Lung microvascular endothelial cell (primary cell): ENCODE results near the gene SLC25A17. TPM values are rescaled to one million over a fixed set of nuclear protein-coding genes. Genes with fewer than 3 reads are reported as not detected.
"Not testable (repeated sequence)": the region's sequence is repeated elsewhere in the genome, so short reads cannot be mapped to it uniquely, and the experiment has no call there.

ENCODE experiments used
- DNase-seq, 2 donors: peaks; one replicate each; pipeline versions ENCODE4 v3.0.0 to v3.0.0-alpha.2; 2010; ENCODE audit warnings: low read depth in 2 of 2
- total RNA-seq: library from RNA; depleted of rRNA; stranded (reverse); fragments of >200 nt; gene quantifications from 2 replicates; pipeline ENCODE4 v1.2.1, GENCODE V29; 2014

Gene SLC25A17
- total RNA-seq, 1 donor from 2014 or later, result 17.7 TPM

DNA sequence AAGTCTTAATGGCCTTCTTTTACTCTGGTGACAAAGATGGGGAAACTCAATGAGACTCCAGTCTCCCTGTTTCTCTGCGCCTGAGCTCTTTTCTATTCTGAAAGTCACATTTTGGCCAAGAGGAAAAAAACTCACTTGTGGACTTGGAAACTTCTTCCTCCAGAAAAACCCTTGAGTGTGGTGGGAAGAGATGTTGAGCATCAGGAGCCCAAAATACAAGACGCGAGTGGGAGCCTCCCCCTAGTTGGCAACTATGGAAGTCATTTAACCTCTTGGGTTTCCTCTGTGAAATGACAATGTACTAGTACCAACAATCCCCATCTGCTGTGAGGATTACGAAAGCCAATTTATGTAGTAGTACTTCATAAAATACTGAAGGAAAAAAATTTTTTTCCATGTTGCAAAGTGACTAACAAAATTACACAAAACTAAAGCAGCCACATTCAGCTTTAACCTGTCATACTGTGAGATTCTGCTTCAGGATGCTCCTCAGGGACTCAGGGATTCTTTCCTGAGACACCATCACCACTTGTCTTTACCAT lies 524 bp upstream of the SLC25A17 start:
- peak; percentile 6 to 69 for DNase-seq

DNA sequence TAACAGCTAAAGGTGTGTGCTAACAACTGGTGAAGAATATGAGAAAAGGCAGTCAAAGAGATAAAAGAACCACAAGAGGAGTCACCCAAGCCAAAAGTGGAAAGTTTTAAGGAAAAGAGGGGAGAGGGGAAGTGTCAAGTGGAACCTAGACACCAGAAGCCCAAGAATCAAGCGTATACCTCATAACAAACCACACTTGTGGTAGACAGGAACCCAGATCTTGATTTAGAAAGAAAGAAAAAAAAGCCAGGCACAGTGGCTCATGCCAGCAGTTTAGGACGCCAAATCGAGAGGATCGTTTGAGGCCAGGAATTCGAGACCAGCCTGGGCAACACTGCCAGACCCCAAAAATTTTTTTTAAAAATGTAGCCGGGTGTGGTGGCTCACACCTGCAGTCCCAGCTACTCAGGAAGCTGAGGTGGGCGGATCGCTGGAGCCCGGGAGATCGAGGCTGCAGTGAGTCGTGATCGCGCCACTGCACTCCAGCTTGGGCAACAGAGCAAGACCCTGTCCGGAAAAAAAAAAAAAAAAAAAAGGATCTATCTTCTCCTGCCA lies 877 bp downstream of the SLC25A17 start:
- no peak for DNase-seq

DNA sequence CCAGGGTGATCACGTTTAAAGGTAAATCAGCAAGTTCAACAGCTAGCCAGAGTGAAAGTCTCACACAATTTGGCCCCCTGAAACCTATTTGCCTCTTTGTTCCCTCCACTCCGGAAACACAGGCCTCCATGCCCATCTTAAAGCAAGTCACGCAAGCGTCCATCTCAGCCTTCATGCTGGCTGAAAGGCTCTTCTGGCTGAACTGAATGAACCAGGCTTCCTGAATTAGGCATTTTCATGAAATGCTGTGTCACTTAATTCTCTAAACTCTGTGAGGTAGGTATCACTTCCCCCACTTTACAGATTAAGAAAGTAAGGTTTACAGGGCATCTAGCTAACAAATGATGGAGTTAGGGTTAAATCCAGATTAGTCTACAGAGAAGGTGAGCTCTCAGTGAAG lies 1.4 kb downstream of the SLC25A17 start:
- no peak for DNase-seq

DNA sequence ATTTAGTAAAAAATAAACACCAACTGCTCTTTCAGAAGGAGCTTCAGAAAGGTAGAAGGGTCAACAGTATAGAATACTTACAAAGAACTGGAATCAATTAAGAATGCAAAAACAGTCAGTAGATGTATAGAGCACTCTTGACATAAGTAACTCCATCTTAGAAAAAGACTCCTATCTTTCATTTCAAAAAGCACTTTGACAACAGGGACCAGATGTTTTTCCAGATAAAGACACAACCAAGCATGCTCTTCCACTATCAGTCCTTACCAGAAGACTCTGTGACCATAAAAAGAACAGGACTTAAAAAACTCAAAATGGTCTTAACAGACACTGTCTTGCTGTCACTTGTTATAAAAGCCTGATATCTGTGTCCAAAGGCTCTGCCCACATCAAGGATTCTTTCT lies 5.2 kb downstream of the SLC25A17 start:
- DNase-seq, result no peak

DNA sequence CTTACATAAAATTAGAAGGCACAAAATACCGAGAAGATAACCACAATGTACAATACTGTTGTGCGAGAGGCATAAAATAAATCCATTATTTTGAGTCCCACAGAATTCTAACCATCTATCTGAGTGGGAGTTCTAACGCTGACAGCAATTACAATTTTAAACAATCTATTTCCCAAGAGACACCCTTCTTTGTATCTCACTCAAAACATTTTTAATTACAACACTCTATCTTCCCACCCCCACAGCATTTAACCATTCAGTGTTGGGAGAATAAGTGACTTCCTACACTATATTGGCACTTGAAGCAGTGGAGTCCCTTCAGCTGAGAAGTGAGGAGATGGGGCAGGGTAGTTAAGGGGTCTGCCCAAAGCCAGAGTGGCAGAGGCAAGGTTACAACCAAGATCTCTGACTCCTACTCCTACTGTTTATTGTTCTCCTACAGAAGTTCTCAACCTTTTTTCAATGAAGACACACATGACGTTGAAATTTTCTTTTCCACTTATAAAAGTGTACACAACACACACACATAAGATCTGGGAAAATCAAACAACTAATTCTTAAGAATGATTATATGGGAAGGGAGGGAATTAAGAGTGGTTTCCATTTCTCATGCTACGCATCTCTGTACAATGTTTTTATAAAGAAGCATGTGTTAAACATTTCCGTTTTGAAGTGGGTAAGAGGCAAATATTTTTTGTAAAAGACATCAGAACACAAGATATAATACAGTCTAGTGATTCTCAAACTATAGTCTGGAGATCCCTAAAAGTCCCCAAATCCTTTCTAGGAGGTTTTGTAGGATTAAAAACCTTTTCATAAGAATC lies 10.9 kb downstream of the SLC25A17 start:
- DNase-seq, result peak in 1 of 2 donors; percentile 45

DNA sequence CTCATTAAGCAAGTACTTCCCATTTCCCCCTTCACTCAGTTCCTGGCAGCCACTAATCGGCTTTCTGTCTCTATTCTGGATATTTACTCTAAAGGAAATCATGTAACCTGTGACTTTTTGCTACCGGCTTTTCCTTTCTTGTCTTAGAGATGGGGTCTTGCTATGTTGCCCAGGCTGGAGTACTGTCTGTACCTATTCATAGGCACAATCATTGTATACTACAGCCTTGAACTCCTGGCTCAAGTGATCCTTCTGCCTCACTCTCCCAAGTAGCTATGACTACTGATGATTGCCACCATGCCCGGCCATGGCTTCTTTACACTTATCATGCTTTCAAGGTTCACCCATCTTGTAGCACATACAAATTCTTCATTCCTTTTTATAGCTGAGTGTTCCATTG lies 12.4 kb downstream of the SLC25A17 start:
- DNase-seq, result no peak

DNA sequence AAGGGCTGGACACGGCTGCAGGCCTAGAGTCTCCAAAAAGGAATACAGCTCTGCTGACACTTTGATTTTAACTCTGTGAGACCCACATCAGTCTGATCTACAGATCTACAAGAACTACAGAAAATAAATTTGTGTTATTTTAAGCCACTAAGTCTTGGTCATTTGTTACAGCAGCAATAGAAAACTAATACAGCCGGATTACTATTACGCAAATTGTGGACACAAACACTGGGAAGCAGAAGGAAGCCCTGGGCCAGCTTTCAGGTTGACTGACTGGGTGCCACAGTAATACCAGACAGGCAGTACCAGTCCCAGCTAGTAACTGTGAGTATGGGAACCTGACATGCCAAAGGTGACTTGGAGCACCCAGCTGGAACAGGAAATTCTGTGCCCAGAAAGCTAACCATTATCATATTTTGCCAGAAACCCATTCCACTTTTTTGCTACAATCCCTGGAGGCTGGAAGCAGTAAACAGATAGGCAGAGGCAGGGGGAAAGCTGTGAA lies 13.4 kb downstream of the SLC25A17 start:
- DNase-seq, result no peak

DNA sequence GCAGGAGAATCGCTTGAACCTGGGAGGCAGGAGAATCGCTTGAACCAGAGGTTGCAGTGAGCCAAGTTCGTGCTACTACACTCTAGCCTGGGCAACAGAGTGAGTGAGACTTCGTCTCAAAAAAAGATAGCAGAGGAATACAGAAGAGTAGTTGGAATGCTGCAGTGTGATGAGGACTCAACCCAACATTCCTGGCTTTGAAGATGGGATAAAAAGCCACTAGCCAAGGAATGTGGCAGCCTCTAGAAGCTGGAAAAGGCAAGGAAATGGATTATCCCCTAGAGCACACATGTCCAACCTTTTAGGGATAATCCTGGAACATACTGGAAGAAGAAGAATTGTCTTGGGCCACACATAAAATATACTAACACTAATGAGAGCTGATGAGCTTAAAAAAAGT lies 13.9 kb downstream of the SLC25A17 start:
- DNase-seq, result no peak

DNA sequence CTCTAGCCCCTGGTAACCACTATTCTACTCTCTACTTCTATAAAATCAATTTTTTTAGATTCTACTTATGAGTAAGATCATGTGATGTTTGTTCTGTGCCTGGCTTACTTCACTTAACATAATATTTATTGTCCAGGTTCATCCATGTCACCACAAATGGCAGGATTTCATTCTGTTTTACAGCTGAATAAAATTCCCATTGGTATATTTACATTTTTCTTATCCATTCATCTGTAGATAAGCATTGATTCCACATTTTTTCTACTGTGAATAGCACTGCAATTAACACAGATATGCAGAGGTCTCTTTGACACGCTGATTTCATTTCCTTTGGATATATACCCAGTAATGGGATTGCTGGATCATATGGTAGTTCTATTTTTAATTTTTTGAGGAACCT lies 15.8 kb downstream of the SLC25A17 start:
- no peak for DNase-seq

DNA sequence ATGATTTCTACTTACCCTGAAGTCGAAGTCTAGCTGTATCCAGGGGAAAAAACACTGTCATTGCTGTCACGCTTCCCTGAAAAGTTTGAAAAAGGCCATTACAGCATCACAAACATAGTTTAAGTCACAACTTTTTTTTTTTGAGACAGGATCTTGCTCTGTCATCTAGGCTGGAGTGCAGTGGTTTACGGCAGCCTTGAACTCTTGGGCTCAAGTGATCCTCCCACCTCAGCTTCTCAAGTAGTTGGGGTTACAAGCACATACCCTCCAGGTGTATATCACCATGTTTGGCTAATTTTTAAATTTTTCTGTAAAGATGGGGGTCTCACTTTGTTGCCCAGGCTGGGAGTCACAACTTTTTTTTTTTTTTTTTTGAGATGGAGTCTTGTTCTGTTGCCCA lies 20.1 kb downstream of the SLC25A17 start:
- no peak for DNase-seq

DNA sequence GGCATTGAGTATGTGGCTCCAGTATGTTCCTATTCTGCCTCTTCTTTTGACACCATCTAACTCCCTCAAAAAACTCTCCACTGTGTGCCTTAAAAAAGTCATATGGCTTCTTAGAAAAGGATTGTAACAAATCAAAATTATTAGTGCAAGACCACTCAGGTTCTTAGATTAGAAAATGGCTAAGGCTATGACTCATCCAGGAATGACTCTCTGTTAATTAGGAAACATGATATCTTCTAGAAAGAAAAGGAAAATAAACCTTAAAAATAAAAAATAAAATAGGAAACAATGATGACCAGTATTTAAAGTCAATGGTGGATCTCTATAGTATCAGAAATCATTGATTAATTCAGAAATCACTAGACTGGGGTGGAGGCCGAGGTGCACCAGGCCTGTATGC lies 21.7 kb downstream of the SLC25A17 start:
- peak in 1 of 2 donors; percentile 8 for DNase-seq

DNA sequence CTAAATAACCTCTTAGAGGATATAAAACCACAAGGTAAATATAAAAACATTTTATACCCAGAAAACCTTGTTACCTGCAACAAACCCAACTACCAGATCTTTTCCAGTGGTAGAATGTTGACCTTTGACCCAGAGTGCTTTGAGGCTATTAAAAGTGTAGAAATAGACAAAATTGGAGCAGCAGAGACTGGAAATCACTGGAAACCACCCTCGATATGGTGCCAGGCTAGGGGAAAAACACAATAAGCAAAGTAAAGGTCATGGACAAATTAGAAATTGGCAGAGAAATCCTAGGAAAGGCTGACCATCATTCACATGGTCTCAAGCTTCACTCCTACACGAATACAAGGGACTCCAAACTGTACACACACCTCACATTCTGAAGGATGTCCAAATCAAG lies 26.7 kb downstream of the SLC25A17 start:
- peak in 1 of 2 donors; percentile 65 for DNase-seq

DNA sequence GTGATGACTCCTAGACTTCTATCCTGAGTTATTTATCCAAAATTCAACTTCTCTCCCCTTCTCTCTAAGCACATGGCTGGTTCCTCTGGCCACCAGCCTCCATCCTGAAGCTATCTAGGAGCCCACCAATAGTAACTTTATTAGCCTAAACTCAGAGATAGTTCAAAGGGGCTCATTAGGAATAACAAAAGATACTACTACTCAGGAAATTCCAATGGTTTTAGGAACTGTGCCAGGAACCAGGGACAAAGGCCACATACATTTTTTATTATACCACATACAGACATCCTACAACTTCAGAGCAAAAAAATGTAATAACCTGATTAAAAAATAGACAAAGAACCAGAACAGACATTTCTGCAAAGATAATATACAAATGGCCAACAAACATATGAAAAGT lies 27.9 kb downstream of the SLC25A17 start:
- DNase-seq, result peak; percentile 47 to 87

DNA sequence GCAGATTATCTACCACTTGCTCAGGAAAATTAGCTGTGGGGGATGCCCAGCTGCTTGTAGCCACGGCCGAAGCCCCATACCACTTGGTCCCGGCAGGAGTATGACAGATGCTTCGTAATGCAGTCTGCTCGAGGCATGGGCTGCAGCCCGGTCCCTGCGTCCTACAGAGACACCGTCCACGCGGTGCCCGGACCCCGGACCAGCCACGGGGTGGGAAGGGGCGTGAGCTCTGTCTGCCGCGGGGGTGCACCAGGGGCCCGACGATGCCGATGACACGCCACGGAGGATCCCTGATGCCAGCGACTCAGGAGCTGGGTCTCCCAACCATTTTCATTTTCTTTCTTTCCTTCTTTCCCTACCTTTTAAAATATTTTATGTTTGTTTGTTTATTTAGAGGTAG lies 30.0 kb downstream of the SLC25A17 start:
- DNase-seq, result no peak

DNA sequence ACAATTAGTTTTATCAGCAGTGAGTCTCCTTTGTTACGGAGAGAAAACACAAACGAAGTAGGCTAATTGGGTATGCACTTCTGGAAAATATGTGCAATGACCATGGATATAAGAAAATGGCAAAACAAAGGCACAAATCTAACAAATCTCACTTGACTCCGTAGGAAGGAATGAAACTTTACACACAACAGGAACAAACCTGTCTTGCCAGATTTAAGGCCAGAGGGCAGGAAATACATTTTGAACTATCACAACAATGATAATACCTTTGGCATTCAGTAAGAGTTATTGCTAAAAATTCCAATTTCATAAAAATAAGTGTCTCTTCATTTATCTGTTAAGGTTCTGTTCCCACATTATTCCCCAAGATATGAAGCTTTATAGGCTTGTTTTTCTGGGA lies 36.6 kb downstream of the SLC25A17 start:
- DNase-seq, result peak in 1 of 2 donors; percentile 47

DNA sequence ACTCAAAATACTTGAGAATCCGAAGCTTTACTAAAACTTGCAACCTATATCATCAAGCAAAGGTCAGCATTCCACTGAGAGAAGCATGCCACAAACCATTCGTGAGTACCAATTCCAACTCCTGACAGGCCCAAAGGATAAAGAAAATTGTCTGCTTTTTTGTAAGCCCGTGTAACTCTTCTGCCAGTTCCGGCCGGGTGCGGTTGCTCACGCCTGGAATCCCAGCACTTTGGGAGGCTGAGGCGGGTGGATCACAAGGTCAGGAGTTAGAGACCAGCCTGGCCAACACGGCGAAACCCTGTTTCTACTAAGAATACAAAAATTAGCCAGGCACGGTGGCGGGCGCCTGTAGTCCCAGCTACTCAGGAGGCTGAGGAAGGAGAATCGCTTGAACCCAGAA lies 37.4 kb downstream of the SLC25A17 start:
- not testable (repeated sequence) for DNase-seq

DNA sequence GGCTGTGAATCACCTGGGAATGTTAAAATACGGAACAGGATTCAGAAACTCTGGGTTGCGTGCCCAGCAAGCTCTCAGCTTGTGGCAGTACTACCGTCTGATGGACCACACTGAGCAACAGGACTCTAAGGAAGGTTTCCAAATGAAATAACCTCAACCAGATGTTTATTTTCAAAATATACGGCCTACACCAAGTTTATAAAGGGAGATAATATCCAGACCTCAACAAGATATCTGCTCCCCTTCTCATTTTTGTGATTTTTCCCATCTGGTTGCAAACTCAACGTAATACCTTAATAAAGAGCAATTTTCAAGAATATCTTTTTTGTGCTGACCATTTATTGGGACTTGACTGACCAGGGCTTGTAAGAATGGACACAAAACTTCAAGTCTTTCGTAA lies 49.4 kb downstream of the SLC25A17 start:
- no peak for DNase-seq

DNA sequence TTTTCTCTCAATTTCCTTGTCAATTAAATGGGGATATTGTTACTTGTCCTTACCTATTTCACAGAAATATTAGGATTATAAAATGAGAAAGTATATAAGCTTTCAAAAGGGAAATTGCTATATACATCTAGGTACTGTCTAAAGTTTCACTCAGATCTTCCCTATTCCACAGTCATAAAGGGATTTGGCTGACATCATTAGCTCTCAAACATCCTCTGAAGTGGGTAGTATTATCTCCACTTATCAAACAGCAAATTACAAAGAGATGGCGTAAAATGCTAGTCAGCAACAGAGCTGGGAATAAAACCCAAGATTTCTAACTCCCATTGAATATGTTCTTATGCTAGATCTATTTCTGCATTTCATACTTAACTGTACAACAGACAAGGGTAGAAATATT lies 50.9 kb downstream of the SLC25A17 start:
- DNase-seq, result no peak

DNA sequence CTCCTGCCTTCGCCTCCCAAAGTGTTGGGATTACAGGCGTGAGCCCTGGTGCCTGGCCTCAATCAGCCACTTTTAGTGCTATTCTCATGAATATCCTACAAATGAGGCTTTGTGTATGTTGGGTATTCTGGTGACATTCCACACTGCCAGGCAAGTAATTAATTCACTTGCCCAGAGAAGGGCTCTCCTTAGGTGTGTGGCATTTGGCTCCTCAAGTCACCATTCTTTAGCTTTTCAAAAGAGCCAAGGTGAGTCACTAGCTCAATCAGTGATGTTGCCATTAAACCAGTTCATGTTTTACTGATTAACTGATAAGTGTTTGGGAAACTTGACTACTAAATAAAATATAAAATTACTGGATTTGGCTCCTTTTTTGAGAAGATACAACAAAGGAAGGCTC lies 52.2 kb downstream of the SLC25A17 start:
- DNase-seq, result no peak

DNA sequence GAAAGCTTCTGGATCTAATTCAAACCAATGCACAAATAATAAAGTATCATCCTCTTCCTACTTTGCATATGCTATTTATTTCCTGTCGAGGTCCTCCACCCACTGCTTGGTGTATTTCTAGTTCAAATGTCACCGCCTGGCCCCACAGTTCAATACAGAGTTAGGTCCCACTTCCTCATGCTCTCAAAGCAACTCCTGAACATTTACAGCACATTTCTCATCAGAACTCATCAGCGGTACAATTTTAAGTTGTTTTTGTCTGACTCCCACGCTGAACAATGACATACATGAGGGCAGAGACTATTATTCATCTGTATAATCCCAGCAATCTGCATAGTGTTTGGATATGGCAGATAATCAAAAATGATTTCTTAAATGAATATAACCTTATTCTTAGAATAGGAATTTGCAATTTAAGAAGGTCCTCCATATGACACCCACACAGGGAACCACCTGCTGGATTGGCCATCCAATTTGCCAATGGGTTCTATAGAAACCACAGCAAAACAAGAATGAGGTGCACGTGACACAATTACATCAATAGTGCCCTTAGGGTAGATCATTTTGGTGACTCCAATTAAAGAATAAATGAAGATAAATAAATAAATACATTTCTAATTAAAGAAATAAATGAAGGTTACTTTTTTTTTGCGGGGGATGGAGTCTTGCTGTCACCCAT lies 54.2 kb downstream of the SLC25A17 start:
- no peak for DNase-seq

DNA sequence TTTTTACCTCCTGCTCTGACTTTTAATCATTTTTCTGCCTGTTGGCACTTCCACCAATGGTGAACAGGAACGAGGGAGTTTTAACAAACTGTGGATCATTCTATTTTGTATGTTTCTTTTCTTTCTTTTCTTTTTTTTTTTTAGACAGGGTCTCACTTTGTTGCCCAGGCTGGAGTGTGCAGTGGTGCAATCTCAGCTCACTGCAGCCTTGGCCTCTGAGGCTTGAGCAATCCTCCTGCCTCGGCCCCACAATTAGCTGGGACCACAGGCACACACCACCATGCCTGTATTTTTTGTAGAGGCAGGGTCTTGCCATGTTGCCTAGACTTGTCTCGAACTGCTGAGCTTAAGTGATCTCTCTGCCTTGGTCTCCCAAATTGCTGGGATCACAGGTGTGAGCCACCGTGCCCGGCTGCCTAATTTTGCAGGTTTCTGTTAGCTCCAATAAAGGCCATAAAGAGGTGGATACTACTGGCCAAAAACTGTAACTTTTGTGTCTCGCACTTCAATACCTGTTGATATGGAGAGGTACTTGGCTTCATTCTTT lies 59.8 kb downstream of the SLC25A17 start:
- DNase-seq, result no peak

DNA sequence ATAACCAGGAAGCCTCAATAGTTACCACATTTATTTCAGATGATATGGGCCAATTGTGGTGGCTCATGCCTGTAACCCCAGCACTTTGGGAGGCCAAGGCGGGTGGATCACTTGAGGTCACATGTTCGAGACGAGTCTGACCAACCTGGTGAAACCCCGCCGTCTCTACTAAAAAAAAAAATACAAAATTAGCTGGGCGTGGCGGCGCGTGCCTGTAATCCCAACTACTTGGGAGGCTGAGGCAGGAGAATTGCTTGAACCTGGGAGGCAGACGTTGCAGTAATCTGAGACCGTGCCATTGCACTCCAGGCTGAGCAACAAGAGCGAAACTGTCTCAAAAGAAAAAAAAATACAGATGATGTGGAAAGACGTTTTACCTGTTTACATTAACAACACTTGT lies 60.3 kb downstream of the SLC25A17 start:
- DNase-seq, result not testable (repeated sequence)
